ENCODE measurements around the gene ATN1.

Gene ATN1

GRCh38 chr12:6961278-6961694, 33.5 kb downstream of the ATN1 start:
- TF ChIP-seq CTCF (IDR thresholded peaks at IDR 0.05; ENCODE audit: control insufficient read depth, extremely low read depth, insufficient read depth), result peak; percentile 14; the same call in 1 of the 2 replicates
- no peak for DNase-seq (ENCODE audit: low read depth)
- peak overlapping the region; percentile 84 for H3K4me3 ChIP-seq (ENCODE audit: low read depth, low read length)

GRCh38 chr12:6961695-6962284, 34.0 kb downstream of the ATN1 start:
- H3K4me3 ChIP-seq (ENCODE audit: low read depth, low read length), result peak overlapping the region; percentile 84
- TF ChIP-seq CTCF (IDR thresholded peaks at IDR 0.05; ENCODE audit: control insufficient read depth, extremely low read depth, insufficient read depth), result peak; percentile 44
- DNase-seq (ENCODE audit: low read depth), result peak; percentile 64

GRCh38 chr12:6962285-6963015, 34.7 kb downstream of the ATN1 start:
- TF ChIP-seq CTCF (IDR thresholded peaks at IDR 0.05; ENCODE audit: control insufficient read depth, extremely low read depth, insufficient read depth), result no peak
- H3K4me3 ChIP-seq (ENCODE audit: low read depth, low read length), result peak overlapping the region; percentile 84
- DNase-seq (ENCODE audit: low read depth), result peak; percentile 79

- no peak for TF ChIP-seq CTCF (IDR thresholded peaks at IDR 0.05; ENCODE audit: control insufficient read depth, extremely low read depth, insufficient read depth)
- peak; percentile 89 for DNase-seq (ENCODE audit: low read depth)
- peak overlapping the region; percentile 84 for H3K4me3 ChIP-seq (ENCODE audit: low read depth, low read length)
These were observed 35.4 kb downstream of the ATN1 start for GRCh38 chr12:6963016-6963731.

GRCh38 chr12:6963791-6964413, 36.1 kb downstream of the ATN1 start:
- DNase-seq (ENCODE audit: low read depth), result no peak
- peak overlapping the region; percentile 84 for H3K4me3 ChIP-seq (ENCODE audit: low read depth, low read length)
- TF ChIP-seq CTCF (IDR thresholded peaks at IDR 0.05; ENCODE audit: control insufficient read depth, extremely low read depth, insufficient read depth), result no peak

- H3K4me3 ChIP-seq (ENCODE audit: low read depth, low read length), result peak overlapping the region; percentile 84
- no peak for TF ChIP-seq CTCF (IDR thresholded peaks at IDR 0.05; ENCODE audit: control insufficient read depth, extremely low read depth, insufficient read depth)
- no peak for DNase-seq (ENCODE audit: low read depth)
These were observed 36.9 kb downstream of the ATN1 start for GRCh38 chr12:6964605-6965025.
